Inferior parietal cortex (tissue), 1 donor: Measurements from ENCODE around the gene HGF.
"Not testable (repeated sequence)": the region's sequence is repeated elsewhere in the genome, so short reads cannot be mapped to it uniquely, and the experiment has no call there.

Experiments
- DNase-seq: peaks from one replicate; pipeline ENCODE4 v3.0.0-alpha.2; 2016; ENCODE audit errors: extremely low spot score

HGF gene

DNA sequence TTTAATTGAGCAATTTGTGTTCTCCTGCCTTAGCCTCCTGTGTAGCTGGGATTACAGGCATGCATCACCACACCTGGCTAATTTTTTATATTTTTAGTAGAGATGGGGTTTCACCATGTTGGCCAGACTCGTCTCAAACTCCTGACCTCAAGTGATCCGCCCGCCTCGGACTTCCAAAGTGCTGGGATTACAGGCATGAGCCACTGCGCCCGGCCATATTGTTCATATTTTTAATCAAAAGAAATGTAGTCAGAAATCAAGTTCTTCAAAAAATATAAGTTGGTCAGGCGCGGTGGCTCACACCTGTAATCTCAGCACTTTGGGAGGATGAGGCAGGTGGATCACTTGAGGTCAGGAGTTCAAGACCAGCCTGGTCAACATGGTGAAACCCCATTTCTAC lies 47.6 kb downstream of the HGF start:
- not testable (repeated sequence) for DNase-seq

DNA sequence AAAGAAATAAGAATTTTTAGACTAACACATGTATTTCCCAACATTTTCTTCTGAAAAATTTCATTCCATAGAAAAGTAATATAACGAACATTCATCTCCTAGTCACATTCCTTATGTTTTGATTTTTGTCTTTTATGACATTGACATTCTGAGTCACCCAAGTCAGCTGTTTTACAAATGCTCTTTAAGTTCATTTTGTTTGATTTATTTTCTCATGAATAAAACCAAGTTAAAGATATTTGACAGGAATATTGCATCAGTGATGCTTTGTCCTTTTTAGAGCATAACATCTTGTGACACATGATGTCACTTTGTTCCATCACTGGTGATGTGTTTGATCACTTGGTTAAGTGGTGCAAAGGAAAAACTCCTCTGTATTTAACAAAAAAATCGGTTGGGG lies 48.4 kb downstream of the HGF start:
- no peak for DNase-seq

DNA sequence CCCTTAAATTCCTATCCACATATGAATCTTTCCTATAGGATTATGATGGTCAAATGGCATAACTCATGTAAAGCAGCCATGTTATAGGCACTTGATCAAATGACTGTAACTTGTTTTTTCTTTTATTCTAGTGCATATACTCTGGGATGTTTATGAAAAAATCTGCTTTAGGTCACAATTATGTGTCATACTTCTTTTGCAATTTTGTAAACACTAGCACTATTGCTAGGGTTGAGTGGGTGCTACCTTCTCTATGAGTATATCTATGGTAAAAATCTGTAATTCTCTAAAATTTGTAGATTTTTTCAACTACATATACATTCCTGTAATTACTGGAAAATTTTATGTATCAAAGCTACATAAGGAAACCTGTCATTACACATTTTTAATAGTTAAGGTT lies 50.0 kb downstream of the HGF start:
- no peak for DNase-seq

DNA sequence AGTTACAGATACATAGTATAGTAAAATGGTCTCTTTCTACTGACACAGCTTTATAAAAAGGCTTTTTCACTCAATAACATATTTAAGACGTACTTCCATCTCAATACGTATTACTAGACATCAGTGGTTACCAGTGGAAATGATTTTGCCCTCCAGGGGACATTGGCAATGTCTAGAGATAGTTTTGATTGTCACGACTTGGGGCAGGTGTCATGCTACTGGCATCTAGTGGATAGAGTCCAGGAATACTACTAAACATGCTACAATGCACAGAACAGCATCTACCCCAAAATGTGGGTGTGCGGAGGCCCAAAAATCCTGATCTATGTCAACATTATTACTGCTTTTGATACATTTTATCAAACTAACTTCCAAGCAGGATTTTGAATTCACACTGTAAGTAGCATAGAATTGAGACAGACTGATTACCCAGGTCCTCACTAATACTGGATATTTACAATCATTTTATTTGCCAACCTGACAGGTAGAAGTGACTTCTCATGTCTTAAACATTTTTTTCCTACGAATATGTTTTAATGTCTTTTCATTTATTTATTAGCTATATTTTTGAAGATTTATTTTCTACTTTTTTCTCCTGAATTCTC lies 53.8 kb downstream of the HGF start:
- DNase-seq, result no peak

DNA sequence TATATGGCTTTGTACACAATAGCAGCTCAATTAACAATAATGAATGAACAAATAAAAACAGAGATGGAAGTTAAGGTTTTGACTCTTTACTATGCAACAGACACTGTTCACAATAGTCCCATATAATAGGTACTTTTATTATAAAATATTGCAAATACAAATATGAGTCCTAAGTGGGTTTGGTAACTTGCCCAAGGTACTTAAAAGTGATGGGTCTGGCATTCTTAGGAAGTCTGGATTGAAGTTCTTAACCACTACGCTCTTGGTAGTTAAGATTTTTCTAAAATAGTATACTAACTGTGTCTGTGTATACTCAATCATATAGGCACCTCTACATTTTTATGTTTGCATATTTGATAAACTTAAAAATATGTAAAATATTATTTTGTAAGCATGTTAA lies 55.5 kb downstream of the HGF start:
- no peak for DNase-seq

DNA sequence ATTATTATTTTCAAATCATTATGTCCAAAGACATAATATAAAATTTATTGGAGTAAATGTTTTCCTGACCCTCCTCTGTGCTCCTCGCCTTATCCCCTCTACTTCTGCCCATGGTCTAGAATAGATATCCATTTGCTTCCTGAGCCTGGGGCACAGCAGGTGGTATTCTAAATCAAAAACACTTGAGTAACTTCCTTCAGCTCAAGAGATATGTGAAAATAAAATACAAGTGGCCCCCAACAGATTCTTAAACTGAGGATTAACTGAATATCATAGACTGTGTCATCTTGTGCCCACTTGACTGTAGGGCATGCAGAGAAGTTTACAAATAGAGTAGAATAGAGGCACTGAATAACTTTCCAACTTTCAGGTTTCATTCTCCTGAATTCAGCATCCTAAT lies 59.1 kb downstream of the HGF start:
- DNase-seq, result no peak

DNA sequence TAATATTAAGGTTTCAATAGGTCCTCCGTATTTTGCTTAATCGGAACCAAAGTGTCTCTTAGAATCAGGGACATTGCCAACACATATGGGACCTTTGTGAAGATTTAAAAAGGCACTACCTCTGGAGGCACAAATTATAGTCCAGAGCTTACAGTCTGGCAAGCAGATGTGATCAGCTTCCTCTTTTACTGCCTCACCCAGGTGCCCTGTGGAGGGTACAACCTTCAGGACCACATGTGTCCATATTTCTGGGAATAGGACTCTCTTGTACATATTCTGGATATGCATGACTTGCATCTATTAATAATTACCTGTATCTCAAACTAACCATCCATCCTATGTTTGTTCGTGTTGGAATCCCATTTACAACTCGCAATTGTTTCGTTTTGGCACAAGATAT lies 60.0 kb downstream of the HGF start:
- no peak for DNase-seq

DNA sequence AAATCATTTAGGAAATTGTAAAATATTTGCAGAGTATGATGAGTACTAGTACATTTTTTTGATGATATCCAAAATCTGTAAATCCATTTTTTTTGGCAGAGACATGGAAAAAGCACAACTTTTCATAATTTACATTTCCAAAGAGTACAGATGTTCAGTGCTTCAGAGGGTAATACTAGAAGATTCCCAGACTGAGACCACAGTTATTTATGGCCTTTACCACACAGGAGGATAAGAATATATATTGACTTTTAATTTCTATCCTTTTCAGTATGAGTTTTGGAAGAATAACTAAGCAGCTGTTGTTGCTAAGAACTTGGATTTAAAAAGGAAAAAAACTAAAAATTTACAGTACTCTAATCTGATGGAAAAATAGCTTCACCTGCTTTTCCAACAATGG lies 61.9 kb downstream of the HGF start:
- no peak for DNase-seq

DNA sequence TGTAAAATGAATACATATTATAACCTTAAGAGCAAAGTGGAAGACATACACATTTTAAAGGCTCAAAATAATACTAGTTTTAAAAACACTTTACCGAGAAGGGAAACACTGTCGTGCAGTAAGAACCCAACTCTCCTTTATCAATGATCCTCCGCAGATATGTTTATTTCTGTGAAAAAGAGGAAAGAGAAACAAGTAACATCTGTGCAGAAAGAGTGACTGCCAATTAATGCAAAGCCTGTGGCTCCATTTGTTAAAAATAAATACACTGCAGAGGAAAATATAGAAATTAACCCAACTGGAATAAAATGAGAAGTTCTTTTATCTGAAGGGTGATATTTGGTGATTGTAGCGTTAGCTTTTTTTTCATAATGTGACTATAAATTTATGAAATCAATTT lies 62.7 kb downstream of the HGF start:
- no peak for DNase-seq

DNA sequence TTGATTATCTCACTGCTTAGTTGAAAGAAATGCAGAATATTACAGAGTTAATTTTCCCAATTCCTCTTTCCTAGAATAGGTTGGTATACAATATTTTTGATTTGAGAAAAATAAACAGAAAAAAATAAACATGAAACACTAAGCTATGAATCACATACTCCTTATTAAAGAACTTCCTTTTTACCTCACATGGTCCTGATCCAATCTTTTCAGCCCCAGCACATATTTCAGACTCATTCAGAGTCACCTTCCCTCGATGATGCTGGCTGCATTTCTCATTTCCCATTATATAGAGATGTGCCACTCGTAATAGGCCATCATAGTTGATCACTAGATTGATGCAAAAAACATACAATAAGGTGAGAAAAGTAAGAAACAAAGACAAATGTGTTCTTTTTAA lies 64.6 kb downstream of the HGF start:
- no peak for DNase-seq

DNA sequence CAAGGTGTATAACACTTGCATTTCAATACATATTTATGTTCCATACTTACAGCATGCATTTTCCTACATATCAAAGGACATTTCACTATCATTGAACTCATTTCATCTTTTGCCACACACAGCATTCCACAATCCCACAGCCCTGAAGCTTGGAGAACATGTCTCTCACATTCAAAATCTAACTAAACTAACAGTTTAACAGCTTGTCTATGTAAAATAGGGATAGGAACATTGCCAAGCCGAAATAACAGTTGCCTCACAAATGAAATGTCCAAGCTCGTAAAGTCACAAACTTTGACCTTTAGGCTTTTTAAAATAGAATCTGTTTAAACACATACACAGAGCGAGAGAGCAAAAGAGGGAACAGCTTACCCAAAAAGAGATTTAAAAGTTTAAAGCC lies 65.3 kb downstream of the HGF start:
- DNase-seq, result no peak

DNA sequence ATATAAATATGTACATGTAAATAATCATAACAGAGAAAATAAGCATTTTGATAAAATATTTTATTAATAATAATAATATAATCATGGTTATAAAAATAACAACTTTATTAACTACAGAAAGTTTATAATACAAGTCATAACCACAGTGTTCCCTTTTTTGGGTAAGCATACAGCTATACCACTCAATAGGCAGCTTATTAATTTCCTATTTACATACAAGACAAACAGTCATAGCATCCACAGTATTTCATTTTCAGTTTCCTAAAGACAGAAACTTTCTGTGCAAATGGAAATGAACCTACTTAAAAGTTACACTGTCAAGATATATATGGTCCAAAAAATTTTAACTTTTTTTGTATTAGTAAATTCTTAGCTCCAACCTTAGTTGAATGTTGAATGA lies 70.9 kb downstream of the HGF start:
- DNase-seq, result no peak

DNA sequence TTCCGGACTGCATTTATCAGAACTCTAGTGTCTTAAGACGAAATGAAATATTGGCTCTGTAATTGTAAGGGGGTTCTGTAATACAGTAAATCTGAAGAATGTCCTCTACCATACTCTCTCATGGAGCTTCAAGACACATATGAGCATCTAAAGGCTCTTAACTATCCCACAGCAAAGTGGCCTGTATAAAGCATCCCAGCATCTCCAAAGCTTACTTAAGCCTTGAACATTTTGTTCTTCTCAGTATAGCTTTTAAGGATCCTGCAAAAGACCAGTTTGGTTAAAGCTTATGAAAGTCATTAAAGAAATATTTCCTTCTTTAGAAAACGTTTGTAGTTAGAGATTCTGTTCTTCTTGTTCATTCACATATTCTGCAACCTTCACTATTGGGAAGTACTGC lies 75.1 kb downstream of the HGF start:
- DNase-seq, result no peak

DNA sequence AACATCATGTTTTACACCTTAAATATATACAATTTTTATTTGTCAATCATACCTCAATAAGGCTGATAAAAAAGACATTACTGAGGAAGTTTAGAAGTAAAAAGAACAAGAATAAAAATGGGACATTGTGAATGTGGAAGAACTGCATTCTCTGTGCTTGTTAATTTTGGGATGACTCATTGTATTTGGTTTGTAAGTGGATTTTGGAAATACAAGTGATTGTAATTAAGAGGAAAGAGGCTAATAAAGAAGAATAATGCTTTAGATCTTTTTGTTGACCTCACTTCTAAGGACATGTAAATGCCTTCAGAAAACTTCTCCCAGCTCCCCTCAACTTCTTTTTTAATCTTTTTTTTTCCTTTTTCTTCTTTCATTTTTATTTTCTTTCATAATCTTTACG lies 76.0 kb downstream of the HGF start:
- DNase-seq, result no peak

DNA sequence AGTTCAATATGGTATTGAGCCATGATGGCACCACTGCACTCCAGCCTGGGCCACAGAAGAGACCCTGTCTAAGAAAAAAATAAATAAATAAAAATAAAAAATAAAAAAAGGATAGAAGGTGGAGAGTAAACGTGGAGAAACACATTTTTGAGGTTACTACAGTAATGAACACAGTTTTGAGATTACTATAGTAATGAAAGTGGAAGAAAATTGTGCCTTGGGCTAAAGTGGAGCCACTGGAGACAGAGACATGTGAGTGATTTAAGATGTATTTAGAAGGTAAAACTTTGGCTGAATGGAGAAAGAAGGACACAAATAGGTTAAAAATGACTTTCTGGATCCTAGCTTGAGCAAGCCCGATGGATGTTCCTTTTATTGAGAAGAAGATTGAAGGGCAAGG lies 76.8 kb downstream of the HGF start:
- DNase-seq, result no peak

DNA sequence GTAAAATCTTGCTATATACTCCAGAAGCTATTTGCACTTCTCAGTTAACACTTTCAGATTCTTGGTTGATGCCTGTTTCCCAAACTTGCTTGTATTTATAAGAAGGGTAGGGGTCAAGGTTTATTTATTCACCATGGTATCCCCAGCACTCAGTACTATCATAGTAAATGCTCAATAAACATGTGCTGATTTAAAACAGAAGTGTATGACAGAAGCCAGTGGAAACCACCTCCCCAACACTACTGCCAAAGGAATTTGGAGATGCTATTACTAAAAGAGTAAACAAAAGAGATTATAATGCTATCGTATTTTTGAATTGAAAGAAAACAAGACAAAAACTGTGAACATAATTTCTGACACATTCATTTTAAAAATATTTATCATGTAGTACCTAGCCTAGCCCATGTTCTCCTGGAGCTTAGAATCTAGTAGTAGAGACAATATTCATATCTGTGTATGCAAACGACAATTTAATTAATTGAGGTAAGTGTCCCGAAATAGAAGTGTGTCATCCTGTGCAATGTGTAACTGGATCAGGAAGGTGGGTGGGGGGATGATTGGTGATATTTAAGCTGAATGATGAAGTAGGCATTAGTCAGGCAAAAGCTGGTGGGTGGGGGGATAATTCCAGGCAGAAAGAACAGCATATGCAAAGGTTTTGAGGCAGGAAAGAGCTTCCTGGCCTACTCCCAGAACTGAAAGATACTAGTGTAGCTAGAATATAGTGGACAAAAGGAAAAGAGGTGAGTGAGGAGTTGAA lies 77.5 kb downstream of the HGF start:
- DNase-seq, result no peak

DNA sequence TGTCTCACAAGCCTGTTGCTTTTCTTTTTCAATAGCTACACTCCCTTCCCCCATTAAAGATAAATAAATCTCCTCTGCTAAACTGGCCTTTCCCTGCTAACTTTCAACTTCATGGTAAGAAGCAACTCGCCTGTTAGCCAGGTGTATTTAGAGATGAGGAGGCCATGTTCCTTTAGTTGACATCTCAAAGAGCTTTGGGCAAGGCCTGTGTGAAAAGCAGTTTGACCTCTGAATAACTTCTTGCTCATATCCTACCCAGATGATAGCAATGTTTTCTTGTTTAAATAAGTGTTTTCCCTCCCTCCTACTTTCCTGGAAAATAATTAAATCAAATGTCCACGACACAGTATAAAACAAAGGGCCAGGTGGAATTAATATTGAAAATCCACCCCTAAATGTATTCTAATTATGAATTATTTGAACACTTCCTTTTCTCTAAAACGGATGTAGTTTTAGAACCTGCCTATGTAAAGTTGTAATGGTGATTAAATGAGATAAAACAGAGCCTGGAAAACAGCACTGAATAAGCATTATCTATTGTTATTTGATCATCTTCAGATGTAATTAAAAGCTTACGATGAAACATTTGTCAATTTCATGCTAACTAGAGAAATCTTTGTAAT lies 78.5 kb downstream of the HGF start:
- DNase-seq, result no peak

DNA sequence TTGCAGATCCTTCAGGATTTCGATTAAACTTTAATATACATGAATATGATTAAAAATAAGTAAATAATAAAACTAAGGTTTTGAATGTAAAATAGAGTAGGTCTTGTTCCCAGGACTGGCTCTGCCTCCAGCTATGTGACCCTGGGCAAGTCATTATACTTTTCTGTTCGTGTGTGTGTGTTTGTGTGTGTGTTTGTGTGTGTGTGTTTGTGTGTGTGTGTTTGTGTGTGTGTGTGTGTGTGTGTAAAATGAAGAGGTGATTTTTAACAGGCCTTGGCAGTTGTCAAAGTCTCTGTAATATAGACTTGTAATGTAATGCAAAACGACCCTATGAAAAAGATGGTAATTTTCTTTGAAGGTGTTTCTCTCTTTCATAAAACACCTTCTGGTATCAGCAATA lies 79.2 kb downstream of the HGF start:
- DNase-seq, result no peak

DNA sequence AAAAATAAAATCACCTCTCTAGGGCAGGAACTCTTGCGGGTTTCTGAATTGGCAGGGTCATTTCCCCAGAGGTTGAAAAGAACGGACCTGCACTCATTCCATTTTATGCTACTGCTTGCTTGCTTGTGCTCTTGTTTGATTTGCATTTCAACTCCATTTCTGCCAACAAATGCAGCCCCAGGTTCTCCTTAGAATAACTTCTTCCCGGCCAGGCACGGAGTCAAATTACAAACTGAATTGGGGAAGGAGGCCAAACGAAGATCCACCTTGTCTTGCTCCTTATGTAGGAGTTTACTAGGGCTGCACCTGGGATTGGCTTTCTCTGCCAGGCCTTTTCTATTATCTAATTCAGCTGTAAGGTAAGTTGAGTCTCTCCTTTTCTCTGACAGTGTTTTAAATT lies 79.6 kb downstream of the HGF start:
- DNase-seq, result no peak

DNA sequence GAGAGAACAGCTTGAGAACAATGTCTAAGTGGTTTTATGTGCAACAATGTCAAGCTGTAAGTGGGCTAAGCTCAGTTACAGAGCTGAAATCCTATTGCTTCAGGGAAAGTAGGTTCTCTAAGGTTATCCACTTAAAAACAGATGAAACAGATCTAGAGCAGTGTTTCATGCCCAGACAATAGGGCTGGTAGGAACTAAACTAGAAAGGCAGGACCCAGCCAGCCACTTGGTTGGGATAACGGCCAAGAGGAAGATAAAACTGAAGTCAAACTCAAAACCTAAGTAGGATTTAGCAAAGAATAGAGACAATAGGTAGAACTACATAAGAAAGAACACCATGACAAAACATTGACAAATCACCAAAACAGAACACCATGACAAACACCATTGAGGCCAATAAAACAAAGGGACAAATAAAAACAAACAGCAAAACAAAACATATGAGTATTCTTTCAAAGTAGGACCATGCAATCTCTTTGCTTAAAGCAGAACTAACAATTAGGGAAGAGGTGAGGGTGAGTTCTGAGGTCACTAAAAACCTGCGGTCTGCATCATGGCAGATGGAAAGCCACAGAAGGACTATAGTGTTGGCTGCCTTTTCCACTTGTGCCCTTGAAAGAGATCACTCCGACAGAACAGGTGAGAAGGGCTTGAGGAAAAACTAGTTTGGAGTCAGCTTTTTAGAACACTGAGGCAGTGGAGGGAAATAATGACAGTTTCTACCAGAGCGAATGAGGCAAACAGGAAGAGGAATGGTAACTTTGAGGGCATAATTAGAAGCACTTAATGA lies 81.0 kb downstream of the HGF start:
- DNase-seq, result no peak

DNA sequence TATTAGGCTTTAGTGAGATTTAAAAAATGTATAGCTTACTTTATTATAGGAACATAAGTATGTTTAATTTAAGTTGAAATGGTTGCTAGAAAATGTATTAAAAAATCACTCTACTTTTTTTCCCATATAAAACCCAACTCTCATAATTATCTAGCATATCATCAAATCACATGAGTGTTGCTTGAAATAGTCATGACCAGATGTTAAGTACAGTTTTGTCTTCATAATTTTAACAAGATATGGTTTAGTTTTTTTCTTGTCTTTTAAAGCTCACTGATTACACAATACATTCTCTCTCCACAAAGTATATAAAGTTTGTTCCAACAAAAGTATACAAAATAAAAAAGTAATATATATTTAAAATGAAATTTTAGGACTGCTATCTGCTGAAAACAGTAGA lies 82.8 kb downstream of the HGF start:
- DNase-seq, result no peak

DNA sequence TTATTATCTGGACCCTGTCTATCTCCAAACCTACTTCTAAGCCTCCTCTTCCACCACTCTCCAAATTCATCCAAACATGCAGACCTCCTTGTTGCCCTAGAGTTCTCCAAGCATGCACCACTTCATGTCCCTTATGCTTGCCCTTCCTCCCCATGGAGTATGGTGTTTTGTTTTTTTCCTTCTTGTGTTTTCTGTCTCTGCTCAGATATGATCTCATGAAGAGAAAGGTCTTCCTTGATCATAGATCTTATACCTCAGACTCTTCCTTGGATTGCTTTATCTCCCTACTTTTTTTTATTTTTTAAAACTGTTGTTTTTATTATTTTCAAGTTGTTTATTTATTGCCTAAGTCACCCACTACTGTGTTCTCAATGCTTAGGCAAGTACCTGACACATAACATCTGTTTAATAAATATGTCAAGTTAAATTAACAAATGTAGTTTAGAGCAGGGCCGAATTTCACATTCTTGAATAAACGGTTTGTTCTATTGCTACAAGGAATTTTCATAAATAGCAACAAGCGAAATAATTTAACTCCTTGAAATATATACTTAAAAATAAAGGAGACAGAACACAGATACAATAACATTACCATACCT lies 84.5 kb downstream of the HGF start:
- DNase-seq, result no peak
